Measurements from ENCODE around the gene CCDC106. TPM values are rescaled to one million over a fixed set of nuclear protein-coding genes. Genes with fewer than 3 reads are reported as not detected.

The CCDC106 gene
- polyA plus RNA-seq, 1 donor (not counting 4 experiments of a cell fraction or from before 2014, with no cell fraction given) = 3.1 TPM

DNA sequence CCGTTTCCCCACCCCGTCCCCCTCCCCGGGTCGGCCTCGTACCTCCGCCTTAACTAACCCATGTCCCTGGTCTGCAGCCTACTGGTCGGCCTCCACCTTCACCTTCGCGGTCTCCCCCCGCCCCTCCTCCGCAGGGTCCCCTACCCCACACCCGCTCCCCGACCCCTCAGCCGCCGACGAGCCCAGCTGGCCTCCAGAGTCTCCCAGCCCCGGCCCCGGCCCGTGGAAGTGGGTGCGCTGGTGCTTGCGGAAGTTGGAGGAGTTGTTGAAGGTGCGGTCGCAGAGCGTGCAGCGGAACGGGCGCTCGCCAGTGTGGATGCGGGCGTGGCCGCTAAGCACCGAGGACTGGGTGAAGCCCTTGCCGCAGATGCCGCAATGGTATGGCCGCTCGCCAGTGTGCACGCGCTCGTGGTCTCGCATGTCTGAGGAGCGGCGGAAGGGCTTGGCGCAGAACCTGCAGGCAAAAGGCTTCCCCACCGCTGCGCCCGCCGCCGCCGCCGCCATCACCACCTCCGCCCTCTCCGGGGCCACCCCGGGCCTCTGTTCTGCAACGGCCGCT is 26.3 kb upstream of the CCDC106 start:
- DNase-seq (ENCODE audit: low read depth, low spot score) (no peak), FAIRE-seq (no peak)
- H3K4me2 ChIP-seq (ENCODE audit: control insufficient read depth, extremely low read depth, insufficient read depth, low read depth, low read length) = no peak overlapping the region
- dilution Hi-C loops (cut with MboI; ENCODE audit: extremely low pct_ligation_motif_present, low sequenced_read_pairs) = no loop called here
- peaks cover 4 to 5% of the 10 kb centered on the region in 2 experiments for H3K36me3 ChIP-seq (ENCODE audit: control insufficient read depth in 2 of 2, extremely low read depth in 1 of 2, insufficient read depth in 2 of 2, low read length in 2 of 2)
- H3K9me3 ChIP-seq (ENCODE audit: control insufficient read depth, low read depth, low read length) = no peaks in the 10 kb centered on the region
- H3K4me3 ChIP-seq (ENCODE audit: control insufficient read depth in 2 of 3, extremely low read depth in 1 of 3, insufficient read depth in 2 of 3, low read depth in 1 of 3, low read length in 3 of 3) = no peak overlapping the region
- H3K27ac ChIP-seq (ENCODE audit: control insufficient read depth, insufficient read depth, low read length) = no peak overlapping the region
- no peak overlapping the region for H2AFZ ChIP-seq (ENCODE audit: control insufficient read depth, low read length)
- H3K79me2 ChIP-seq (ENCODE audit: control insufficient read depth, insufficient read depth, low read length) = no peaks in the 10 kb centered on the region
- no peaks in the 10 kb centered on the region for H3K27me3 ChIP-seq (ENCODE audit: control insufficient read depth, extremely low read depth, insufficient read depth, low read length)
- H3K4me1 ChIP-seq (ENCODE audit: control insufficient read depth, extremely low read depth, insufficient read depth, low read length) = peaks cover 13% of the 10 kb centered on the region
- TF ChIP-seq EZH2 (IDR thresholded peaks at IDR 0.05; ENCODE audit: low read length) (no peak), CTCF (optimal IDR thresholded peaks at IDR 0.05 in 1 of 3, IDR thresholded peaks at IDR 0.05 in 1 of 3, conservative IDR thresholded peaks at IDR 0.05 in 1 of 3; ENCODE audit: extremely low read depth in 1 of 3, insufficient read depth in 2 of 3, low read length in 3 of 3) (no peak)
- no peaks in the 10 kb centered on the region for H3K9me1 ChIP-seq (ENCODE audit: control insufficient read depth, extremely low read depth, insufficient read depth, low read length)
- peaks cover 3% of the 10 kb centered on the region for H4K20me1 ChIP-seq (ENCODE audit: control insufficient read depth, extremely low read depth, insufficient read depth, low read length)
- H3K9ac ChIP-seq (ENCODE audit: control insufficient read depth, extremely low read depth, insufficient read depth, low read length) = no peak overlapping the region

DNA sequence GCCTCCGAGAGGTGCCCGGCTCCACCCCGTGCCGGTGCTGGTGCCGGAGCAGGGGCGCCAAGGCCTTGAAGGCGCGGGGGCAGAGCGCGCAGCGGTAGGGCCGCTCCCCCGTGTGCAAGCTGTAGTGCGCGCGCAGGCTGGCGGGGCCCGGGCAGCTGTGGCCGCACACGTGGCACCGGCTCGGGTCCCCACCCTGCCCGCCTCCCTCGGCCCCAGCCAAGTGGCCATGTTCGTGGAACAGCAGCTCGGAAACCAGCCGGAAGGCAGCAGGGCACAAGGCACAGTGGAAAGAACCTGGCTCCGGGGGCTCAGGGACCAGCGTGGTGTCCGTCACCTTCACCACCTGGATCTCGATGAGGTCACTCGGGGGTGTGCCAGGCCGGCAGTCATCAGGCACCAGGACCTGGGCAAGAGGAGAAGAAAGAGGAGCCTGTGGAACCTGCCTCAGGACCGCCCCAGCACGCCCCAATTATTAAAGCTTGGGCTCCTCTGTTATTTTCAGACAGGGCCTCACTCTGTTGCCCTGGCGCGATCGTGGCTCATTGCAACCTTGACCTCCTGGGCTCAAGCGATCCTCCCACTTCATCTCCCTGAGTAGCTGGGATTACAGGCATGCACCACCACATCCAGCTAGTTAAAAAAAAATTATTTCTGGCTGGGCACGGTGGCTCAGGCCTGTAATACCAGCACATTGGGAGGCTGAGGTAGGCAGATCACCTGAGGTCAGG is 25.6 kb upstream of the CCDC106 start:
- Histone ChIP-seq H3K36me3 (ENCODE audit: control insufficient read depth in 2 of 2, extremely low read depth in 1 of 2, insufficient read depth in 2 of 2, low read length in 2 of 2) (peaks cover 1 to 2% of the 10 kb centered on the region in 2 experiments), H2AFZ (ENCODE audit: control insufficient read depth, low read length) (no peak overlapping the region), H3K9me1 (ENCODE audit: control insufficient read depth, extremely low read depth, insufficient read depth, low read length) (no peaks in the 10 kb centered on the region), H3K79me2 (ENCODE audit: control insufficient read depth, insufficient read depth, low read length) (no peaks in the 10 kb centered on the region), H4K20me1 (ENCODE audit: control insufficient read depth, extremely low read depth, insufficient read depth, low read length) (peaks cover 3% of the 10 kb centered on the region), H3K4me3 (ENCODE audit: control insufficient read depth in 2 of 3, extremely low read depth in 1 of 3, insufficient read depth in 2 of 3, low read depth in 1 of 3, low read length in 3 of 3) (no peak overlapping the region), H3K4me1 (ENCODE audit: control insufficient read depth, extremely low read depth, insufficient read depth, low read length) (peaks cover 13% of the 10 kb centered on the region), H3K9me3 (ENCODE audit: control insufficient read depth, low read depth, low read length) (no peaks in the 10 kb centered on the region), H3K9ac (ENCODE audit: control insufficient read depth, extremely low read depth, insufficient read depth, low read length) (no peak overlapping the region), H3K27ac (ENCODE audit: control insufficient read depth, insufficient read depth, low read length) (no peak overlapping the region), H3K4me2 (ENCODE audit: control insufficient read depth, extremely low read depth, insufficient read depth, low read depth, low read length) (no peak overlapping the region), H3K27me3 (ENCODE audit: control insufficient read depth, extremely low read depth, insufficient read depth, low read length) (no peaks in the 10 kb centered on the region)
- TF ChIP-seq EZH2 (IDR thresholded peaks at IDR 0.05; ENCODE audit: low read length) (no peak), CTCF (optimal IDR thresholded peaks at IDR 0.05 in 1 of 3, IDR thresholded peaks at IDR 0.05 in 1 of 3, conservative IDR thresholded peaks at IDR 0.05 in 1 of 3; ENCODE audit: extremely low read depth in 1 of 3, insufficient read depth in 2 of 3, low read length in 3 of 3) (no peak)
- DNase-seq (ENCODE audit: low read depth, low spot score) = no peak
- no peak for FAIRE-seq
- dilution Hi-C loops (cut with MboI; ENCODE audit: extremely low pct_ligation_motif_present, low sequenced_read_pairs) = no loop called here

All from keratinocyte (primary cell).